ENCODE results near the gene DUSP7.

The DUSP7 gene

GRCh38 chr3:52007291-52007690 is 49.1 kb downstream of the DUSP7 start:
- DNase-seq (ENCODE audit: low spot score), result no peak

- DNase-seq (ENCODE audit: low spot score), result no peak
Observed at GRCh38 chr3:52006820-52007133, 49.6 kb downstream of the DUSP7 start.

- no peak for DNase-seq (ENCODE audit: low spot score)
Observed at GRCh38 chr3:52006017-52006819, 50.2 kb downstream of the DUSP7 start.

- peak; percentile 66 for DNase-seq (ENCODE audit: low spot score)
Observed at GRCh38 chr3:52005571-52005986, 50.8 kb downstream of the DUSP7 start.

GRCh38 chr3:52004906-52005395 is 51.4 kb downstream of the DUSP7 start:
- DNase-seq (ENCODE audit: low spot score), result no peak

GRCh38 chr3:52004163-52004787 is 52.1 kb downstream of the DUSP7 start:
- DNase-seq (ENCODE audit: low spot score), result no peak

- no peak for DNase-seq (ENCODE audit: low spot score)
Observed at GRCh38 chr3:52002748-52003147, 53.6 kb downstream of the DUSP7 start.

GRCh38 chr3:52001443-52001974 is 54.9 kb downstream of the DUSP7 start:
- peak; percentile 86 for DNase-seq (ENCODE audit: low spot score)

GRCh38 chr3:51999846-52000245 is 56.5 kb downstream of the DUSP7 start:
- no peak for DNase-seq (ENCODE audit: low spot score)

All from COLO829 (cell line).